ENCODE data around the gene ADCY7. TPM values are rescaled to one million over a fixed set of nuclear protein-coding genes. Genes with fewer than 3 reads are reported as not detected.

ADCY7 gene
- total RNA-seq = 30.9 TPM
- 23.1 TPM for polyA plus RNA-seq
- long read RNA-seq, donor 1 = 0 reads
- long read RNA-seq, donor 2 = 0 reads
- long read RNA-seq, donor 3, full-length matches to known transcripts = 3 of 3 reads
- long read RNA-seq, donor 3, partial matches to known transcripts = 0 of 3 reads
- long read RNA-seq, donor 3, other reads (novel, unspliced or antisense) = 0 of 3 reads
- long read RNA-seq, donor 4, partial matches to known transcripts = 147 of 155 reads
- long read RNA-seq, donor 4, other reads (novel, unspliced or antisense) = 7 of 155 reads
- long read RNA-seq, donor 5, full-length matches to known transcripts = 4 of 37 reads
- long read RNA-seq, donor 5, partial matches to known transcripts = 33 of 37 reads
- long read RNA-seq, donor 5, other reads (novel, unspliced or antisense) = 0 of 37 reads
- long read RNA-seq, donor 6, partial matches to known transcripts = 124 of 149 reads
- long read RNA-seq, donor 6, other reads (novel, unspliced or antisense) = 25 of 149 reads
- long read RNA-seq, donor 7, partial matches to known transcripts = 174 of 202 reads
- long read RNA-seq, donor 7, other reads (novel, unspliced or antisense) = 28 of 202 reads
- long read RNA-seq, donor 8, partial matches to known transcripts = 48 of 58 reads
- long read RNA-seq, donor 8, other reads (novel, unspliced or antisense) = 10 of 58 reads
- long read RNA-seq, donor 9, partial matches to known transcripts = 0 of 1 reads
- long read RNA-seq, donor 9, other reads (novel, unspliced or antisense) = 0 of 1 reads
- long read RNA-seq, donor 10 = 0 reads

- H3K9me3 ChIP-seq (ENCODE audit: control insufficient read depth in 2 of 2, insufficient read depth in 1 of 2, low read length in 1 of 2) = peaks cover 0 to 9% of the 10 kb centered on the region in 2 donors
- peak within 1 kb of the TSS; percentile 82 to 88 for H3K27ac ChIP-seq (ENCODE audit: low read depth in 1 of 2, low read length in 1 of 2)
- 2% methylated on average over 25 of the region's 25 CpGs for WGBS
- peaks cover 6 to 9% of the 10 kb centered on the region in 2 donors for H3K36me3 ChIP-seq (ENCODE audit: control insufficient read depth in 2 of 2, insufficient read depth in 2 of 2, low read length in 1 of 2)
- peaks cover 21 to 57% of the 10 kb centered on the region in 2 donors for H3K4me1 ChIP-seq (ENCODE audit: control insufficient read depth in 2 of 2, insufficient read depth in 2 of 2, low read length in 2 of 2)
- H3K4me3 ChIP-seq (ENCODE audit: low read length in 2 of 2) = peak within 1 kb of the TSS; percentile 52 to 61
- DNase-seq (ENCODE audit: low read depth in 6 of 9, low spot score in 9 of 9) = peak in 8 of 9 donors; percentile 52 to 90 (median 78)
- no peaks in the 10 kb centered on the region for H3K27me3 ChIP-seq (ENCODE audit: control insufficient read depth in 2 of 2, insufficient read depth in 1 of 2, low read length in 1 of 2)
Observed at GRCh38 chr16:50266337-50267091, at the start of gene ADCY7. Gene ADCY7, plus strand, starts transcription at chr16:50266551. Its CDS starts 21,629 bp downstream, at chr16:50288180.

- Histone ChIP-seq H3K9me3 (ENCODE audit: control insufficient read depth in 2 of 2, insufficient read depth in 1 of 2, low read length in 1 of 2) (no peaks in the 10 kb centered on the region), H3K27ac (ENCODE audit: low read depth in 1 of 2, low read length in 1 of 2) (no peak overlapping the region), H3K4me3 (ENCODE audit: low read length in 2 of 2) (no peak overlapping the region), H3K36me3 (ENCODE audit: control insufficient read depth in 2 of 2, insufficient read depth in 2 of 2, low read length in 1 of 2) (peaks cover 22 to 33% of the 10 kb centered on the region in 2 donors), H3K4me1 (ENCODE audit: control insufficient read depth in 2 of 2, insufficient read depth in 2 of 2, low read length in 2 of 2) (no peaks in the 10 kb centered on the region), H3K27me3 (ENCODE audit: control insufficient read depth in 2 of 2, insufficient read depth in 1 of 2, low read length in 1 of 2) (no peaks in the 10 kb centered on the region)
- no peak for DNase-seq (ENCODE audit: low read depth in 6 of 9, low spot score in 9 of 9)
- 97% methylated on average over 4 of the region's 4 CpGs for WGBS
Observed at GRCh38 chr16:50219402-50219975, 46.9 kb upstream of the ADCY7 start.

DNA sequence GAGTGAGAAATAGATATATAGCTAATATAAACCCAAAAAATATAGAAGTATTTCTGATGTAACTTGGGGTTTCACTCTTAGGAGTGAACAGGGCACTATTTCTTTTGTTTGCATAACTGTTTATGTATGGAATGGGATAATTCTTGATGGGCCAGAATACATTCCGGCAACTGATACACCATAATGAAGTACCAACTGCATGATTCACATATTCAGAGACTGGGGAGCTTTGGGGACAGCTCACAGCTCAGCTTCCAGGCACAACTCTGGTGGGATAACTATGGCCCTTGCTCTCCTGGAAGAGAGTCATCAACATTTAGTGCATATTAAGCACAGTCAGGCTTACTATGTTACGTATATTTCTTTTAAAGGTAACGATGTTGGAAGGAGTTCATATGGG is 42.1 kb upstream of the ADCY7 start:
- Histone ChIP-seq H3K4me3 (ENCODE audit: low read length in 2 of 2) (no peak overlapping the region), H3K4me1 (ENCODE audit: control insufficient read depth in 2 of 2, insufficient read depth in 2 of 2, low read length in 2 of 2) (no peaks in the 10 kb centered on the region), H3K27ac (ENCODE audit: low read depth in 1 of 2, low read length in 1 of 2) (no peak overlapping the region), H3K27me3 (ENCODE audit: control insufficient read depth in 2 of 2, insufficient read depth in 1 of 2, low read length in 1 of 2) (no peaks in the 10 kb centered on the region), H3K9me3 (ENCODE audit: control insufficient read depth in 2 of 2, insufficient read depth in 1 of 2, low read length in 1 of 2) (no peaks in the 10 kb centered on the region), H3K36me3 (ENCODE audit: control insufficient read depth in 2 of 2, insufficient read depth in 2 of 2, low read length in 1 of 2) (peaks cover 19 to 33% of the 10 kb centered on the region in 2 donors)
- DNase-seq (ENCODE audit: low read depth in 6 of 9, low spot score in 9 of 9) = no peak
- WGBS = 98% methylated on average over 3 of the region's 3 CpGs

DNA sequence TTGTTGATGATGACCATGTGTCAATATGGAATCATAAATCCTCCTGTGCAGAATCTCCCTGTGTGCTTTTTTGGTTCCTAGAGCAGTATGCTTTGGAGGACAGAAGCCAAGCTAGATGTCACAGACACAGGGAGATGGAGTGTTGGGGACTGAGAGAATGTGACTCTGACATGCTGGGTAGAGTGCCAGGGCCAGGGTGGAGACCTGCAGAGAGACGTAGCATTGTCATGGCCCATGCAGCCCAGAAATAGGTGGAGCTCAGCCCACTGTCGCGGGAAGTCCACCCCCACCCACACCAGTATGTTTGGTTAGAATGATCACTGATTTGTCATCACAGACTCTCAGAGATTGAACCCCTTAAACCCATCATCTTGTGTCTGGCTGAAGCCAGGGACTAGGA is 39.2 kb upstream of the ADCY7 start:
- peaks cover 14 to 29% of the 10 kb centered on the region in 2 donors for H3K36me3 ChIP-seq (ENCODE audit: control insufficient read depth in 2 of 2, insufficient read depth in 2 of 2, low read length in 1 of 2)
- no peak overlapping the region for H3K4me3 ChIP-seq (ENCODE audit: low read length in 2 of 2)
- H3K4me1 ChIP-seq (ENCODE audit: control insufficient read depth in 2 of 2, insufficient read depth in 2 of 2, low read length in 2 of 2) = no peaks in the 10 kb centered on the region
- no peaks in the 10 kb centered on the region for H3K9me3 ChIP-seq (ENCODE audit: control insufficient read depth in 2 of 2, insufficient read depth in 1 of 2, low read length in 1 of 2)
- WGBS = 95% methylated on average over 3 of the region's 3 CpGs
- no peak overlapping the region for H3K27ac ChIP-seq (ENCODE audit: low read depth in 1 of 2, low read length in 1 of 2)
- DNase-seq (ENCODE audit: low read depth in 6 of 9, low spot score in 9 of 9) = no peak
- no peaks in the 10 kb centered on the region for H3K27me3 ChIP-seq (ENCODE audit: control insufficient read depth in 2 of 2, insufficient read depth in 1 of 2, low read length in 1 of 2)

GRCh38 chr16:50227665-50228064 is 38.7 kb upstream of the ADCY7 start:
- DNase-seq (ENCODE audit: low read depth in 6 of 9, low spot score in 9 of 9) = no peak
- Histone ChIP-seq H3K4me3 (ENCODE audit: low read length in 2 of 2) (no peak overlapping the region), H3K36me3 (ENCODE audit: control insufficient read depth in 2 of 2, insufficient read depth in 2 of 2, low read length in 1 of 2) (peaks cover 13 to 27% of the 10 kb centered on the region in 2 donors), H3K9me3 (ENCODE audit: control insufficient read depth in 2 of 2, insufficient read depth in 1 of 2, low read length in 1 of 2) (no peaks in the 10 kb centered on the region), H3K27me3 (ENCODE audit: control insufficient read depth in 2 of 2, insufficient read depth in 1 of 2, low read length in 1 of 2) (no peaks in the 10 kb centered on the region), H3K4me1 (ENCODE audit: control insufficient read depth in 2 of 2, insufficient read depth in 2 of 2, low read length in 2 of 2) (no peaks in the 10 kb centered on the region), H3K27ac (ENCODE audit: low read depth in 1 of 2, low read length in 1 of 2) (no peak overlapping the region)
- WGBS = 85% methylated on average over 8 of the region's 8 CpGs

DNA sequence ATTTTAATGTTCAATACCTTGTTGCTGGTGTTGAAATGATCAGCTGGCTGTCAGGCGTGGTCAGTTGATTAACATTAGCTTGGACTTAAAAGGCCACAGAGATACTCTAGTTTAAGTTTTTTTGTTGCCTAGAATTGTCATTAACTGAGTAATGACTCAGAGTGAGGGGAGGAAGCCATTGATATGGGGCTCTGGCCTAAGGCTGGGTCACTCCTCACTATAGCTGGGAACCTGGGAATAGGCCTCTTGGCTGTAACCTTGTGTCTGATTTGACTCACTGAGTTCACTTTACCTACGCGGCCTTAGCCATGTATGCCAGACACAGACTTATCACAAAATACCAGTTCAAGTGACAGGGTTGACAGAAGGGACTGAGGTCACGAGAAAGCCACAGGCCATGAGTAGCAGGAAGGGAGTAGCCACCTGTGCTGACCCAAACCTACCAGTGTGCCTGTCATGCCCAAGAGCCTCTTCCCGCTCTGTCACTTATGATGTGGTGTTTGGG is 37.9 kb upstream of the ADCY7 start:
- no peaks in the 10 kb centered on the region for H3K9me3 ChIP-seq (ENCODE audit: control insufficient read depth in 2 of 2, insufficient read depth in 1 of 2, low read length in 1 of 2)
- no peaks in the 10 kb centered on the region for H3K4me1 ChIP-seq (ENCODE audit: control insufficient read depth in 2 of 2, insufficient read depth in 2 of 2, low read length in 2 of 2)
- H3K27me3 ChIP-seq (ENCODE audit: control insufficient read depth in 2 of 2, insufficient read depth in 1 of 2, low read length in 1 of 2) = no peaks in the 10 kb centered on the region
- peaks cover 12 to 23% of the 10 kb centered on the region in 2 donors for H3K36me3 ChIP-seq (ENCODE audit: control insufficient read depth in 2 of 2, insufficient read depth in 2 of 2, low read length in 1 of 2)
- no peak overlapping the region for H3K27ac ChIP-seq (ENCODE audit: low read depth in 1 of 2, low read length in 1 of 2)
- DNase-seq (ENCODE audit: low read depth in 6 of 9, low spot score in 9 of 9) = no peak
- H3K4me3 ChIP-seq (ENCODE audit: low read length in 2 of 2) = no peak overlapping the region
- 98% methylated on average over 5 of the region's 5 CpGs for WGBS

DNA sequence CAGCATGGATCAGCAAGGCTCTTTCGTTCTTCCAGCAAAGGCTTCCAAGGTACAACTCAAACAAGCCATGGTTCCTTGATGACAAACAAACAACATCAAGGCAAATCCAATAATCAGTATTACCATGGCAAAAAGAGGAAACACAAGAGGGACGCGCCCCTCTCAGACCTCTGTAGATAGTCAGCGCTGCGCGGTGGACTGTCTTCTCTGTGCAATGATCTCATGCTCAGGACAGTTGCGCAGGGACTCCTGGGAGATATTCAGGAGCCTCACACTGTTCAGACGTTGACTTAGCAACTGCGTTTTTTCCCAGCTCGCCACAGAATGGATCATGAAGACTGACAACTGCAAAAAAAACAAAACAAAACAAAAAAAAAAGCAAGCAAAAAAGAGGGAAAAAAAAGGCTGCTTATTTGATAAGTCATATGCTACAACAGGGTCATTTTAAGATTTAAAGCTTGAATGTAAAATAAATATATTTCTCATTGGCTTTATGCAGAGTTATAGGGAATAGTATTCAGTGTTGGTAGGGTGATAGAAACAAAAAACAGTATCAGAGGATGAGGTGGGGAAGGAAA is 37.1 kb upstream of the ADCY7 start:
- Histone ChIP-seq H3K27me3 (ENCODE audit: control insufficient read depth in 2 of 2, insufficient read depth in 1 of 2, low read length in 1 of 2) (no peaks in the 10 kb centered on the region), H3K4me1 (ENCODE audit: control insufficient read depth in 2 of 2, insufficient read depth in 2 of 2, low read length in 2 of 2) (no peaks in the 10 kb centered on the region), H3K36me3 (ENCODE audit: control insufficient read depth in 2 of 2, insufficient read depth in 2 of 2, low read length in 1 of 2) (peaks cover 12 to 22% of the 10 kb centered on the region in 2 donors), H3K9me3 (ENCODE audit: control insufficient read depth in 2 of 2, insufficient read depth in 1 of 2, low read length in 1 of 2) (no peaks in the 10 kb centered on the region), H3K4me3 (ENCODE audit: low read length in 2 of 2) (no peak overlapping the region), H3K27ac (ENCODE audit: low read depth in 1 of 2, low read length in 1 of 2) (no peak overlapping the region)
- 99% methylated on average over 10 of the region's 10 CpGs for WGBS
- no peak for DNase-seq (ENCODE audit: low read depth in 6 of 9, low spot score in 9 of 9)

DNA sequence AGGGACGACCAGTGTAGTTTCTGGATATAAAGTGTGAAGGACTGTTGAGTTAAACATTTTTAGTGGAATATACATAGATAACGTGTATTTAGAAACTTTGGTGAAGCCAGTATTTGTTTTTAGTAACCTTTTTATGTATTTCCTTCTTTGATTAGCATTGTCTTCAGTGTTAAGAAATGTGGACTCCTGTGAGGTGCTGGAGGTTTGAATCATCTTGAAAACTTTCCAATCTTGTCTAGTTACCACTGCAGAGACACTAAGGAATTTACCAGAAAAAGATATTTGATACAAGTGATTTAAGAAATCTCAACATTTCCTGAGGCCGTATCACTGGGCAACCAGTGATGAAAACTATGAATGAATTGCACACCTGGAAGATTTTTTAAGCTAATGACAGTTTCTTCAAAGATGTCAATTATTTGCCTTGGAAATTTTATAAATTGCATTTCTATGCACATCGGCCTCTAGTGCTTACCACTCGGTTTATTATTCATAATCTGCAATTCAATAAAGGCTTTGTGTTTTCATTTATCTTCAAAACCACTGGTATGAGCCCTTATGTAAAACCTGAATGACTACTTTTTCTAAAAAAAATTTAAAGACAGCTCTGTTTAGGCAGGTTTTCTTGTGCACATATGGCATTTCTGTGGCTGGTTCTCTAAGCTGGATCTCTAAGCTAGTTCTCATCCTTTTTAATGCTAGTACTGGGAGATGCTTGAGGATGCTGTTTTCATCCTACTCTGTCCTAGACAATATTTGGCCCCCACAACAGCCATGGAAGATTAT is 31.4 kb upstream of the ADCY7 start:
- Histone ChIP-seq H3K9me3 (ENCODE audit: control insufficient read depth in 2 of 2, insufficient read depth in 1 of 2, low read length in 1 of 2) (no peaks in the 10 kb centered on the region), H3K4me3 (ENCODE audit: low read length in 2 of 2) (no peak overlapping the region), H3K4me1 (ENCODE audit: control insufficient read depth in 2 of 2, insufficient read depth in 2 of 2, low read length in 2 of 2) (no peaks in the 10 kb centered on the region), H3K27ac (ENCODE audit: low read depth in 1 of 2, low read length in 1 of 2) (no peak overlapping the region), H3K27me3 (ENCODE audit: control insufficient read depth in 2 of 2, insufficient read depth in 1 of 2, low read length in 1 of 2) (no peaks in the 10 kb centered on the region), H3K36me3 (ENCODE audit: control insufficient read depth in 2 of 2, insufficient read depth in 2 of 2, low read length in 1 of 2) (no peaks in the 10 kb centered on the region)
- no peak for DNase-seq (ENCODE audit: low read depth in 6 of 9, low spot score in 9 of 9)
- WGBS = 94% methylated on average over 5 of the region's 5 CpGs
